ENCODE results near the gene COA7. TPM values are rescaled to one million over a fixed set of nuclear protein-coding genes. Genes with fewer than 3 reads are reported as not detected.

COA7 gene
- total RNA-seq, 4 donors from 2014 or later = 2.2 to 12.7 (median 9.1) TPM

GRCh38 chr1:52707927-52708655 is 9.9 kb upstream of the COA7 start:
- no peak for DNase-seq
- Histone ChIP-seq H3K4me1 (peaks cover 9 to 43% (median 27%) of the 10 kb centered on the region in 4 donors), H3K36me3 (no peaks in the 10 kb centered on the region), H3K27ac (peak overlapping the region; percentile 64 to 81 (median 74)), H3K9me3 (no peaks in the 10 kb centered on the region), H3K27me3 (no peaks in the 10 kb centered on the region), H3K4me3 (no peak overlapping the region)
- 57 to 82% methylated on average over 2 to 5 of the region's 5 CpGs for WGBS, 2 donors (ENCODE audit: low coverage in 1 of 2)
- in situ Hi-C loops (cut with MboI; ENCODE audit: low pct_ligation_motif_present in 1 of 4, low pct_unique_long_range_greater_than_20kb in 1 of 4, low sequenced_read_pairs in 3 of 4) (loop anchor here in 2 of 4 donors (10.0 to 25.0 kb wide), 2 partner anchors 477 to 479 kb away; partner anchors contain the start of gene CPT2 (in 1 of the 2)), intact Hi-C loops (cut with DNase I; ENCODE audit: low total_unique reads) (no loop called here)
- TF ChIP-seq POLR2AphosphoS5 (IDR thresholded peaks at IDR 0.05) (peak in 2 of 3 donors; percentile 19 to 26), CTCF (IDR thresholded peaks at IDR 0.05) (no peak), POLR2A (IDR thresholded peaks at IDR 0.05) (no peak), EP300 (IDR thresholded peaks at IDR 0.05; ENCODE audit: low read depth) (no peak)

GRCh38 chr1:52706941-52707926 is 9.1 kb upstream of the COA7 start:
- peak; percentile 71 for DNase-seq
- Histone ChIP-seq H3K36me3 (no peaks in the 10 kb centered on the region), H3K4me1 (peaks cover 9 to 46% (median 30%) of the 10 kb centered on the region in 4 donors), H3K9me3 (no peaks in the 10 kb centered on the region), H3K27ac (peak overlapping the region; percentile 64 to 81 (median 74)), H3K4me3 (no peak overlapping the region), H3K27me3 (no peaks in the 10 kb centered on the region)
- in situ Hi-C loops (cut with MboI; ENCODE audit: low pct_ligation_motif_present in 1 of 4, low pct_unique_long_range_greater_than_20kb in 1 of 4, low sequenced_read_pairs in 3 of 4) (loop anchor here in 2 of 4 donors (10.0 to 25.0 kb wide), 2 partner anchors 478 to 480 kb away; partner anchors contain the start of gene CPT2 (in 1 of the 2)), intact Hi-C loops (cut with DNase I; ENCODE audit: low total_unique reads) (no loop called here)
- TF ChIP-seq POLR2AphosphoS5 (IDR thresholded peaks at IDR 0.05) (peak in 2 of 3 donors; percentile 32 to 58), POLR2A (IDR thresholded peaks at IDR 0.05) (no peak), EP300 (IDR thresholded peaks at IDR 0.05; ENCODE audit: low read depth) (no peak)
- 76 to 84% methylated on average over 12 to 18 of the region's 18 CpGs for WGBS, 2 donors (ENCODE audit: low coverage in 1 of 2)

- H3K9me3 ChIP-seq = no peaks in the 10 kb centered on the region
- peak overlapping the region; percentile 64 to 81 (median 74) for H3K27ac ChIP-seq
- H3K27me3 ChIP-seq = no peaks in the 10 kb centered on the region
- WGBS, 2 donors (ENCODE audit: low coverage in 1 of 2) = 20 to 89% methylated on average over 1 to 5 of the region's 6 CpGs
- no peak for DNase-seq
- peaks cover 9 to 46% (median 30%) of the 10 kb centered on the region in 4 donors for H3K4me1 ChIP-seq
- in situ Hi-C loops (cut with MboI; ENCODE audit: low pct_ligation_motif_present in 1 of 4, low pct_unique_long_range_greater_than_20kb in 1 of 4, low sequenced_read_pairs in 3 of 4) = loop anchor here in 2 of 4 donors (10.0 to 25.0 kb wide), 2 partner anchors 479 to 481 kb away; partner anchors contain the start of gene CPT2 (in 1 of the 2)
- H3K36me3 ChIP-seq = no peaks in the 10 kb centered on the region
- TF ChIP-seq CTCF (IDR thresholded peaks at IDR 0.05) (no peak), POLR2AphosphoS5 (IDR thresholded peaks at IDR 0.05) (no peak), EP300 (IDR thresholded peaks at IDR 0.05; ENCODE audit: low read depth) (no peak), POLR2A (IDR thresholded peaks at IDR 0.05) (no peak)
- H3K4me3 ChIP-seq = no peak overlapping the region
- intact Hi-C loops (cut with DNase I; ENCODE audit: low total_unique reads) = no loop called here
Measured at GRCh38 chr1:52706136-52706670, 8.1 kb upstream of the COA7 start.
